Measurements from ENCODE around the gene DNAJB7. TPM values are rescaled to one million over a fixed set of nuclear protein-coding genes. Genes with fewer than 3 reads are reported as not detected.
A peak's percentile ranks its signal among the peaks of the same experiment; 100 is the strongest.

Gene DNAJB7
- not detected for total RNA-seq

GRCh38 chr22:40862013-40862412, at the start of gene DNAJB7:
Gene DNAJB7, minus strand, starts transcription at chr22:40862113. Its CDS starts 119 bp downstream, at chr22:40861994.
- peaks cover 8 to 18% of the 10 kb centered on the region in 2 donors for H3K4me1 ChIP-seq
- H3K36me3 ChIP-seq = no peaks in the 10 kb centered on the region
- H3K9me3 ChIP-seq = no peaks in the 10 kb centered on the region
- TF ChIP-seq, protein P1, sequence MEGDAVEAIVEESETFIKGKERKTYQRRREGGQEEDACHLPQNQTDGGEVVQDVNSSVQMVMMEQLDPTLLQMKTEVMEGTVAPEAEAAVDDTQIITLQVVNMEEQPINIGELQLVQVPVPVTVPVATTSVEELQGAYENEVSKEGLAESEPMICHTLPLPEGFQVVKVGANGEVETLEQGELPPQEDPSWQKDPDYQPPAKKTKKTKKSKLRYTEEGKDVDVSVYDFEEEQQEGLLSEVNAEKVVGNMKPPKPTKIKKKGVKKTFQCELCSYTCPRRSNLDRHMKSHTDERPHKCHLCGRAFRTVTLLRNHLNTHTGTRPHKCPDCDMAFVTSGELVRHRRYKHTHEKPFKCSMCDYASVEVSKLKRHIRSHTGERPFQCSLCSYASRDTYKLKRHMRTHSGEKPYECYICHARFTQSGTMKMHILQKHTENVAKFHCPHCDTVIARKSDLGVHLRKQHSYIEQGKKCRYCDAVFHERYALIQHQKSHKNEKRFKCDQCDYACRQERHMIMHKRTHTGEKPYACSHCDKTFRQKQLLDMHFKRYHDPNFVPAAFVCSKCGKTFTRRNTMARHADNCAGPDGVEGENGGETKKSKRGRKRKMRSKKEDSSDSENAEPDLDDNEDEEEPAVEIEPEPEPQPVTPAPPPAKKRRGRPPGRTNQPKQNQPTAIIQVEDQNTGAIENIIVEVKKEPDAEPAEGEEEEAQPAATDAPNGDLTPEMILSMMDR (IDR thresholded peaks at IDR 0.05 in 4 of 5, conservative IDR thresholded peaks at IDR 0.05 in 1 of 5) = no peak
- no peak for TF ChIP-seq POLR2A (IDR thresholded peaks at IDR 0.05)
- no peak for ATAC-seq
- intact Hi-C loops (cut with DNase I; ENCODE audit: low total_unique reads) (no loop called here), in situ Hi-C loops (cut with MboI; ENCODE audit: low sequenced_read_pairs in 4 of 4) (no loop called here)
- no peak for DNase-seq
- H3K4me3 ChIP-seq = no peak within 1 kb of the TSS
- no peak within 1 kb of the TSS for H3K27ac ChIP-seq
- H3K27me3 ChIP-seq = no peaks in the 10 kb centered on the region

DNA sequence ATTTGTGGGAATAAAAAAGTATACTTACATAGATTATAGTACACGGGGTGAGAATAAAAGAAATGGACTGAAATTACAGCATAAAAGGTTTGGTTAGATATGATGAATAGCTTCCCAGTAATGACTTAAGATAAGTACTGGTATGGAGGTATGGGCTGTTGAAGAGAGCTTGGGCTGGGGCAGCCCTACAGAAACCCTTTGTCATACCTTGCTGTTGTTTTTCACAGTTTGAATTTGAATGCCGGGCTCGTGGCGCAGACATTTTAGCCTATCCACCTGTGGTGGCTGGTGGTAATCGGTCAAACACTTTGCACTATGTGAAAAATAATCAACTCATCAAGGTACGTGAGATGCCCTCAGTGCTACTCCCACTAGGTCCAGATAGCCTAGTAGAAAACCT, 47.0 kb upstream of the DNAJB7 start:
- H3K36me3 ChIP-seq = peaks cover 0 to 63% of the 10 kb centered on the region in 2 donors
- TF ChIP-seq, protein P1 (IDR thresholded peaks at IDR 0.05 in 4 of 5, conservative IDR thresholded peaks at IDR 0.05 in 1 of 5) = no peak
- no peak for TF ChIP-seq POLR2A (IDR thresholded peaks at IDR 0.05)
- no peaks in the 10 kb centered on the region for H3K4me1 ChIP-seq
- intact Hi-C loops (cut with DNase I; ENCODE audit: low total_unique reads) (no loop called here), in situ Hi-C loops (cut with MboI; ENCODE audit: low sequenced_read_pairs in 4 of 4) (no loop called here)
- H3K4me3 ChIP-seq = no peak overlapping the region
- no peaks in the 10 kb centered on the region for H3K27me3 ChIP-seq
- H3K9me3 ChIP-seq = no peaks in the 10 kb centered on the region
- ATAC-seq (no peak), DNase-seq (no peak)
- no peak overlapping the region for H3K27ac ChIP-seq

DNA sequence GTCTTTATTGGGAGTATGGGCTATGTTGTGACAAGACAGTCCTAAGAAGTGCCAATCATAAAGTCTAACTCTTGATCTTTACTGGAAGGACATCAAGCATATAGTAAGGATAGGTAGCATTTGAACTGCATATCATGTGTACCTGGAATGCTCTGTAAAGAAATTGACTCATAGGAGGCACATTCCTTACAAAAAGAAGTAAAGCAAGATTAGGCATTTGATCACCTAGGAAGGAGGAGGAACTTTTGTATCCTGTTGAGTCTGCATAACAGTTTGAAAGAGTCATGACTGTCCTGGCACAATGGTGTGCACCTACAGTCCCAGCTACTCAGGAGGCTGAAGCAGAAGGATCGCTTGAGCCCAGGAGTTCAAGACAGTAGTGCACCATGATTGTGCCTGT, 42.2 kb upstream of the DNAJB7 start:
- DNase-seq (no peak), ATAC-seq (no peak)
- no peaks in the 10 kb centered on the region for H3K9me3 ChIP-seq
- in situ Hi-C loops (cut with MboI; ENCODE audit: low sequenced_read_pairs in 4 of 4) = no loop called here
- no peak overlapping the region for H3K4me3 ChIP-seq
- H3K4me1 ChIP-seq = no peaks in the 10 kb centered on the region
- H3K27ac ChIP-seq = no peak overlapping the region
- TF ChIP-seq POLR2A (IDR thresholded peaks at IDR 0.05) = no peak
- TF ChIP-seq, protein P1 (IDR thresholded peaks at IDR 0.05 in 4 of 5, conservative IDR thresholded peaks at IDR 0.05 in 1 of 5) = no peak
- intact Hi-C loops (cut with DNase I; ENCODE audit: low total_unique reads) = no loop called here
- no peaks in the 10 kb centered on the region for H3K27me3 ChIP-seq
- H3K36me3 ChIP-seq = peaks cover 0 to 23% of the 10 kb centered on the region in 2 donors

DNA sequence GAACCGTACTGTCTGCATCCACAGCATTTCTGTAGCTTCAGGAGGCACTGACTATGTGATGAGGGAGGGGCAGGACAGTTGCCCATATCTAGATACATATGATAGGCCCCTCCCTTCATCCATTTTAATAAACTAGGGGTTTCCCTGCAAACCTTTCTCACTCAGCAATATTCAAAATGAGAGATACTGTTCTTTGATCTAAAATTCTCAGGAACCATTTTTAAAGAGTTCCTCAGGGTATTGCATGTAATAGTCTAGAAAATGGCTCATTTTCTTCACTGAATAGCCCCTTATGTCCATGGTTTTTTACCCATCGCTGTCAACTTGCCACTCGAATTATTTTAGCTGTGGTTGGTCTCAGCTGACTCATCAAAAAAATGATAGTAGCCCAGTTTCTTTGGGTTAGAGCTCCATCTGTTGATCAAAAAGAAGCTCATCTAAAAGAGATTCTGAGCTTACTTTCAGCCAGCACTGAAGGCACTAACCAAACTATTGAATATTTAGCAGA, 37.0 kb upstream of the DNAJB7 start:
- no peak overlapping the region for H3K27ac ChIP-seq
- no peak overlapping the region for H3K4me3 ChIP-seq
- no peaks in the 10 kb centered on the region for H3K36me3 ChIP-seq
- no peak for TF ChIP-seq POLR2A (IDR thresholded peaks at IDR 0.05)
- TF ChIP-seq, protein P1 (IDR thresholded peaks at IDR 0.05 in 4 of 5, conservative IDR thresholded peaks at IDR 0.05 in 1 of 5) = peak in 2 of 5 experiments; percentile 9 to 35
- ATAC-seq = peak in 1 of 2 donors; percentile 64
- in situ Hi-C loops (cut with MboI; ENCODE audit: low sequenced_read_pairs in 4 of 4) (no loop called here), intact Hi-C loops (cut with DNase I; ENCODE audit: low total_unique reads) (no loop called here)
- H3K9me3 ChIP-seq = no peaks in the 10 kb centered on the region
- no peaks in the 10 kb centered on the region for H3K27me3 ChIP-seq
- no peak for DNase-seq
- no peaks in the 10 kb centered on the region for H3K4me1 ChIP-seq

- in situ Hi-C loops (cut with MboI; ENCODE audit: low sequenced_read_pairs in 4 of 4) (no loop called here), intact Hi-C loops (cut with DNase I; ENCODE audit: low total_unique reads) (no loop called here)
- Histone ChIP-seq H3K27ac (no peak overlapping the region), H3K27me3 (no peaks in the 10 kb centered on the region), H3K4me1 (no peaks in the 10 kb centered on the region), H3K9me3 (no peaks in the 10 kb centered on the region), H3K4me3 (no peak overlapping the region), H3K36me3 (peaks cover 0 to 3% of the 10 kb centered on the region in 2 donors)
- ATAC-seq = no peak
- no peak for DNase-seq
- no peak for TF ChIP-seq POLR2A (IDR thresholded peaks at IDR 0.05)
- TF ChIP-seq, protein P1 (IDR thresholded peaks at IDR 0.05 in 4 of 5, conservative IDR thresholded peaks at IDR 0.05 in 1 of 5) = no peak
Observed at GRCh38 chr22:40894417-40894816, 32.5 kb upstream of the DNAJB7 start.
